ENCODE data around the gene RAN. TPM values are rescaled to one million over a fixed set of nuclear protein-coding genes. Genes with fewer than 3 reads are reported as not detected.

RAN gene
- polyA plus RNA-seq, 3 donors = 680 to 798 (median 775) TPM

GRCh38 chr12:130924966-130925665 lies 53.2 kb downstream of the RAN start:
- DNase-seq (ENCODE audit: low read depth in 3 of 3, low spot score in 2 of 3) = no peak

GRCh38 chr12:130925666-130926015 lies 53.8 kb downstream of the RAN start:
- DNase-seq (ENCODE audit: low read depth in 3 of 3, low spot score in 2 of 3) = no peak

Other genes starting within 250 kb of the RAN start
- 10 to 100 TPM; 10.7 to 17.7 (median 16.6) TPM for gene RIMBP2, start 155.8 kb upstream of the RAN start, polyA plus RNA-seq (ENCODE audit: insufficient read length in 3 of 3)
- gene STX2, start 32.8 kb upstream of the RAN start, polyA plus RNA-seq (ENCODE audit: insufficient read length in 3 of 3) = 10 to 100 TPM; 26.7 to 28.2 (median 27.9) TPM
- 10 to 100 TPM; 12.5 to 15.5 (median 14.5) TPM for gene ADGRD1, start 81.8 kb downstream of the RAN start, polyA plus RNA-seq (ENCODE audit: insufficient read length in 3 of 3)